Chondrocyte (in vitro differentiated cells): ENCODE measurements around the gene EIF5A. TPM values are rescaled to one million over a fixed set of nuclear protein-coding genes. Genes with fewer than 3 reads are reported as not detected.

Experiments
- DNase-seq: peaks from one replicate; pipeline ENCODE4 v3.0.0; 2021; ENCODE audit warnings: mixed read lengths, low spot score
- H3K27ac Mint-ChIP-seq: one replicate; pipeline ENCODE4 v1.8.0; 2021; ENCODE audit warnings: mild to moderate bottlenecking, moderate library complexity, mixed read lengths; ENCODE audit not compliant: unreplicated experiment
- H3K27me3 Mint-ChIP-seq: 2 replicates; pipeline ENCODE4 v1.8.0; 2021; ENCODE audit warnings: low read depth, mixed read lengths
- H3K36me3 Mint-ChIP-seq: 2 replicates; pipeline ENCODE4 v1.8.0; 2021; ENCODE audit warnings: low read depth, mixed read lengths
- H3K4me1 Mint-ChIP-seq: 2 replicates; pipeline ENCODE4 v1.8.0; 2021; ENCODE audit warnings: low read depth, mild to moderate bottlenecking, mixed read lengths
- H3K4me3 Mint-ChIP-seq: one replicate; pipeline ENCODE4 v1.8.0; 2021; ENCODE audit warnings: mild to moderate bottlenecking, moderate library complexity, mixed read lengths; ENCODE audit not compliant: unreplicated experiment
- H3K9me3 Mint-ChIP-seq: 2 replicates; pipeline ENCODE4 v1.8.0; 2021; ENCODE audit warnings: low read depth, mixed read lengths
- total RNA-seq: library from RNA; stranded (reverse); gene quantifications from 3 replicates; pipeline ENCODE4 v1.2.1, GENCODE V29; 2021
- TF ChIP-seq, protein P1 (sequence below): fragments of 200-600 bp; sonication (generic); IDR thresholded peaks from 2 replicates; pipeline ENCODE4 v1.5.0; 2021; ENCODE audit warnings: antibody characterized with exemption, mild to moderate bottlenecking, moderate library complexity

Gene EIF5A
- total RNA-seq, 1 donor from 2014 or later = 364 TPM

DNA sequence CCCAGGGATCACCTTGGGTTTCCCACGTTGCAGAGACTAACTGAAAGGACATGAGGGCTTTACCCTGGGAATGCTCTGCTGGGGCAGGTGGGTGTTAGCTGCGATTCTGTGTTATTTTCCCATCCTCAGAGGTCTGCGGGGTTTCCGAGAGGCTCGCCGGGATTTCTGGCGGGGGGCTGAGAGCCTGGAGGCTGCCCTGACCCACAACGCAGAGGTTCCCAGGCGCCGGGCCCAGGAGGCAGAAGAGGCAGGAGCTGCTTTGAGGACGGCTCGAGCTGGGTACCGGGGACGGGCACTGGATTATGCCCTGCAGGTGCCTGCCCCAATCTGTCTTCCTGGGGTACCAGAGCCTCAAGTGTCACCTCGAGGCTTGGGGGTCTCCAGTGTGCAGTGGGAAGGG is 35.8 kb downstream of the EIF5A start:
- H3K4me3 Mint-ChIP-seq = no peak overlapping the region
- no peak for DNase-seq

DNA sequence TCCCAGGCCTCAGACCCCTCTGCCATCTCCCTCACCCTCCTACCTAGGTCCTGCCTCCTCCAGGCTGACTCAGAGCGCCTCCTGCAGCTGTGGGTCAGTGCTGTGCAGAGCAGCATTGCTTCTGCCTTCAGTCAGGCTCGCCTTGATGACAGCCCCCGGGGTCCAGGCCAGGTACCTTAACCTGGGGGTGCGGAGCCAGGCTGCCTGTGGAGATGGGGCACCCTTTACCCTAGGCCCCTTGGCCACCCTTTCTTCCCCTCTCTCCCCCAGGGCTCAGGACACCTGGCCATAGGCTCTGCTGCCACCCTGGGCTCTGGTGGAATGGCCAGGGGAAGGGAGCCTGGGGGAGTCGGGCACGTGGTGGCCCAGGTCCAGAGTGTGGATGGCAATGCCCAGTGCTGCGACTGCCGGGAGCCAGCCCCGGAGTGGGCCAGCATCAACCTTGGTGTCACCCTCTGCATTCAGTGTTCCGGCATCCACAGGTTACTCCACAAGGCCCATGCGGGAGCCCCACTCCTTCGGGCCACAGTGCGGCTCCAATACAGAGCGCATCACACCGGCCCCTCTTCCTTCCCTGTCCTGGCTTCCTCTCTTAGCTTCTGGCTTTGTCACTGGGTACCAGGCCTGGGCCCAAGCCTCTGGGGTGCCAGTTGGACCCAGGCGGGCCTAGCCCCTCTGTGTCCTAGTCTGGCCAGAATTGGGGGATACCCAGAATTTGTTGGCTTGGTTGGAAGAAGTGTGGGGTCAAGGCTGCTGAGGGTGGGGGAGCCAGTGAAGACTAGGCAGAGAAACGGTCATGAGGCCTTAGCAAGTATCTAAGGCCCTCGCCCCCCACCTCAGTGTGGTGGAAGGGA is 39.6 kb downstream of the EIF5A start:
- peaks cover 13% of the 10 kb centered on the region for H3K4me1 Mint-ChIP-seq
- no peak for DNase-seq
- no peak overlapping the region for H3K4me3 Mint-ChIP-seq
- no peaks in the 10 kb centered on the region for H3K36me3 Mint-ChIP-seq
- H3K27ac Mint-ChIP-seq = no peak overlapping the region
- H3K27me3 Mint-ChIP-seq = peaks cover under 1% of the 10 kb centered on the region
- H3K9me3 Mint-ChIP-seq = no peaks in the 10 kb centered on the region
- TF ChIP-seq, protein P1, sequence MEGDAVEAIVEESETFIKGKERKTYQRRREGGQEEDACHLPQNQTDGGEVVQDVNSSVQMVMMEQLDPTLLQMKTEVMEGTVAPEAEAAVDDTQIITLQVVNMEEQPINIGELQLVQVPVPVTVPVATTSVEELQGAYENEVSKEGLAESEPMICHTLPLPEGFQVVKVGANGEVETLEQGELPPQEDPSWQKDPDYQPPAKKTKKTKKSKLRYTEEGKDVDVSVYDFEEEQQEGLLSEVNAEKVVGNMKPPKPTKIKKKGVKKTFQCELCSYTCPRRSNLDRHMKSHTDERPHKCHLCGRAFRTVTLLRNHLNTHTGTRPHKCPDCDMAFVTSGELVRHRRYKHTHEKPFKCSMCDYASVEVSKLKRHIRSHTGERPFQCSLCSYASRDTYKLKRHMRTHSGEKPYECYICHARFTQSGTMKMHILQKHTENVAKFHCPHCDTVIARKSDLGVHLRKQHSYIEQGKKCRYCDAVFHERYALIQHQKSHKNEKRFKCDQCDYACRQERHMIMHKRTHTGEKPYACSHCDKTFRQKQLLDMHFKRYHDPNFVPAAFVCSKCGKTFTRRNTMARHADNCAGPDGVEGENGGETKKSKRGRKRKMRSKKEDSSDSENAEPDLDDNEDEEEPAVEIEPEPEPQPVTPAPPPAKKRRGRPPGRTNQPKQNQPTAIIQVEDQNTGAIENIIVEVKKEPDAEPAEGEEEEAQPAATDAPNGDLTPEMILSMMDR = no peak

More for the DNA sequence above, 35.8 kb downstream of the EIF5A start:
- H3K4me1 Mint-ChIP-seq = peaks cover 3% of the 10 kb centered on the region
- H3K27ac Mint-ChIP-seq = no peak overlapping the region
- H3K27me3 Mint-ChIP-seq = peaks cover 4% of the 10 kb centered on the region
- no peaks in the 10 kb centered on the region for H3K9me3 Mint-ChIP-seq
- TF ChIP-seq, protein P1 = no peak
- no peaks in the 10 kb centered on the region for H3K36me3 Mint-ChIP-seq

DNA sequence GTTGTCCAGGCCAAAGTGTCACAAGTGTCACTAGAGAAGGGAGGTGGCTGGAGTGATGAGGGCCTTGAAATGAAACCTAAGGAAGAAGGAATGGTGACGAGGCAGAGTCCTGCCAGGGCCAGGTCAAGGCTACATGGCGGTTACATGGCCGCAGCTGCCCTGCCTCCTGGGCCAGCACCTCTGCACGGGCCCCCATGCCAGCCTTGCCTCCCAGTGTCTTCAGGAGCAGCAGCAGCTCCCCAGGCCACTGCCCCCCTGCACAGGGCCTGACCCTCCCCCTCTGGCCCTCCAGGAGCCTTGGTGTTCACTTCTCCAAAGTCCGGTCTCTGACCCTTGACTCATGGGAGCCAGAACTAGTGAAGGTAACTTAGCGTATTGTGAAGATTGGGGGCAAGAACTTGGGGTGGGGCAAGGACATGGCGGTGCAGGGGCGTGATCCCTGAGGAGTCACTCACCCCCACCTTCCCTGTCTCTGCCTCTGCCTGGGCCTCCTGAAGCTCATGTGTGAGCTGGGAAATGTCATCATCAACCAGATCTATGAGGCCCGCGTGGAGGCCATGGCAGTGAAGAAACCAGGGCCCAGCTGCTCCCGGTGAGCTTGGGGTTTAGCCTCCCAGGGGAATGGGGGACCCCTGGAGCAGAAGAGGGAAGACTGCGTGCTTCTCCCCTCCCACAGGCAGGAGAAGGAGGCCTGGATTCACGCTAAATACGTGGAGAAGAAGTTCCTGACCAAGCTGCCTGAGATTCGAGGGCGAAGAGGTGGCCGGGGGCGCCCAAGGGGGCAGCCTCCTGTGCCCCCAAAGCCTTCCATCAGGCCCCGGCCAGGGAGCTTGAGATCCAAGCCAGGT is 40.4 kb downstream of the EIF5A start:
- H3K9me3 Mint-ChIP-seq = no peaks in the 10 kb centered on the region
- H3K27me3 Mint-ChIP-seq = no peaks in the 10 kb centered on the region
- peak overlapping the region; percentile 84 for H3K27ac Mint-ChIP-seq
- H3K4me3 Mint-ChIP-seq = no peak overlapping the region
- TF ChIP-seq, protein P1 = no peak
- H3K36me3 Mint-ChIP-seq = no peaks in the 10 kb centered on the region
- peaks cover 20% of the 10 kb centered on the region for H3K4me1 Mint-ChIP-seq
- DNase-seq = no peak

DNA sequence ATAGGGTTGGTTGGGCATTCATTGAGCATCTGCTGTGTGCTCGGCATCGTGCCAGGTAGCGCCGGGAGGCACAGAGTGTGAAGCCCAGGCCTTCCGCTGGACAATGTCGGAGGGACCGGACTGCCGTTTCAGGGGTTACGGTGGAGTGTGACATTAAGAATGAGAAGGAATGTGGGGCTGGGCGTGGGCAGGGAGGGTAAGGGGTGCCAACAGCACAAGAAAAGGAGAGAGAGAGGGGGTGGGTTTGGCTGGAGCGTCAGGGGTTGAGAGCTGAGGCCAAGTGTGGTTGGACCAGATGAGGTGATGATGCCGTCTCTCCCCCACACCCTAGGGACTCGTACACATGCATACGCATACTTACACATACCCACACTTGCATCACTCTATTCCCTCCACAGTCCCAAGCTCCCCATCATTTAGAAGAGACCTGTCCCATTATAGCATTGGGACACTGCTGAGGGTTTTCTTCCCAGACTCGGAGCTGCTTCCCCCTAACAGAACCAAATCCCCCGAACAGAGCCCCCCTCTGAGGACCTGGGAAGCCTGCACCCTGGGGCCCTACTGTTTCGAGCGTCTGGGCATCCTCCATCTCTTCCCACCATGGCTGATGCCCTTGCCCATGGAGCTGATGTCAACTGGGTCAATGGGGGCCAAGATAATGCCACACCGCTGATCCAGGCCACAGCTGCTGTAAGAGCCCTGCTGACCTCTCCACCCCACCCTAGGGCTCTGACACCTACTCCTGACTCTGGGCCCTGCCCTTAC is 41.2 kb downstream of the EIF5A start:
- H3K4me1 Mint-ChIP-seq = peaks cover 27% of the 10 kb centered on the region
- H3K27me3 Mint-ChIP-seq = no peaks in the 10 kb centered on the region
- H3K27ac Mint-ChIP-seq = peak overlapping the region; percentile 27
- H3K9me3 Mint-ChIP-seq = no peaks in the 10 kb centered on the region
- TF ChIP-seq, protein P1 = no peak
- no peak for DNase-seq
- no peaks in the 10 kb centered on the region for H3K36me3 Mint-ChIP-seq
- H3K4me3 Mint-ChIP-seq = no peak overlapping the region
